ENCODE data around the gene SASH1. TPM values are rescaled to one million over a fixed set of nuclear protein-coding genes. Genes with fewer than 3 reads are reported as not detected.

SASH1 gene
- total RNA-seq, 1 experiment from 2014 or later, result 42.0 TPM

DNA sequence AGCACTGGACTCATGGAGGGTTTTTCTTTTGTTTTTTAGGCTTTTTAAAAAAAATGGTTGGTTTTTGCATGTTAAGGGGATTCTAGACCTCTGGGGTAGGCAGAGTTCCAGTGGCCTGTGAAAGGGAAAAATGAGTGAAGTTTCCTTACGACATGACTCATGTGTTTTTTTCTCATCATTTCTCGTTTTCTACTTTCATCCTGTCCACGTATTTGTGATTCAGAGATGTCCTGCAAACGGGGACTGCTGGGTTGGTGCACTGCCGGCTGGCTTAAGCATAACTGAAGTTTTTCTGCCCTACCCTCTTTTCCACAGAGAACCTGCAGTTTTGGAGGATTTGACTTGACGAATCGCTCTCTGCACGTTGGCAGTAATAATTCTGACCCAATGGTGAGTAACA lies 182.3 kb downstream of the SASH1 start:
- TF ChIP-seq, protein P1, sequence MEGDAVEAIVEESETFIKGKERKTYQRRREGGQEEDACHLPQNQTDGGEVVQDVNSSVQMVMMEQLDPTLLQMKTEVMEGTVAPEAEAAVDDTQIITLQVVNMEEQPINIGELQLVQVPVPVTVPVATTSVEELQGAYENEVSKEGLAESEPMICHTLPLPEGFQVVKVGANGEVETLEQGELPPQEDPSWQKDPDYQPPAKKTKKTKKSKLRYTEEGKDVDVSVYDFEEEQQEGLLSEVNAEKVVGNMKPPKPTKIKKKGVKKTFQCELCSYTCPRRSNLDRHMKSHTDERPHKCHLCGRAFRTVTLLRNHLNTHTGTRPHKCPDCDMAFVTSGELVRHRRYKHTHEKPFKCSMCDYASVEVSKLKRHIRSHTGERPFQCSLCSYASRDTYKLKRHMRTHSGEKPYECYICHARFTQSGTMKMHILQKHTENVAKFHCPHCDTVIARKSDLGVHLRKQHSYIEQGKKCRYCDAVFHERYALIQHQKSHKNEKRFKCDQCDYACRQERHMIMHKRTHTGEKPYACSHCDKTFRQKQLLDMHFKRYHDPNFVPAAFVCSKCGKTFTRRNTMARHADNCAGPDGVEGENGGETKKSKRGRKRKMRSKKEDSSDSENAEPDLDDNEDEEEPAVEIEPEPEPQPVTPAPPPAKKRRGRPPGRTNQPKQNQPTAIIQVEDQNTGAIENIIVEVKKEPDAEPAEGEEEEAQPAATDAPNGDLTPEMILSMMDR (IDR thresholded peaks at IDR 0.05; ENCODE audit: insufficient read depth in 1 of 2, low read depth in 1 of 2, low read length in 1 of 2, severe bottlenecking in 1 of 2, unreplicated experiment in 1 of 2), result no peak
- BruUV-seq (replicated peaks), result no TSS peak
- DNase-seq, result no peak
- POLR2A ChIA-PET, result no interaction called here
- Mint-ChIP-seq H3K4me1 (ENCODE audit: low read depth, unreplicated experiment) (no peaks in the 10 kb centered on the region), H3K27ac (ENCODE audit: unreplicated experiment) (no peak overlapping the region), H3K36me3 (ENCODE audit: insufficient read depth, unreplicated experiment) (peaks cover 60% of the 10 kb centered on the region), H3K27me3 (ENCODE audit: insufficient read depth, unreplicated experiment) (no peaks in the 10 kb centered on the region), H3K4me3 (ENCODE audit: unreplicated experiment) (no peak overlapping the region), H3K9me3 (ENCODE audit: unreplicated experiment) (no peaks in the 10 kb centered on the region)
- Histone ChIP-seq H3K27me3 (replicated peaks; ENCODE audit: control insufficient read depth, insufficient read depth, low read length) (no peaks in the 10 kb centered on the region), H3K4me1 (no peaks in the 10 kb centered on the region), H3K9me3 (no peaks in the 10 kb centered on the region), H3K4me3 (ENCODE audit: low read depth, low read length) (no peak overlapping the region), H3K36me3 (ENCODE audit: control insufficient read depth, insufficient read depth, low read length) (no peaks in the 10 kb centered on the region; the same call in 1 of the 2 replicates)
- intact Hi-C loops (cut with micrococcal nuclease; ENCODE audit: unreplicated experiment), result no loop called here
- CTCF ChIA-PET, result no interaction called here

DNA sequence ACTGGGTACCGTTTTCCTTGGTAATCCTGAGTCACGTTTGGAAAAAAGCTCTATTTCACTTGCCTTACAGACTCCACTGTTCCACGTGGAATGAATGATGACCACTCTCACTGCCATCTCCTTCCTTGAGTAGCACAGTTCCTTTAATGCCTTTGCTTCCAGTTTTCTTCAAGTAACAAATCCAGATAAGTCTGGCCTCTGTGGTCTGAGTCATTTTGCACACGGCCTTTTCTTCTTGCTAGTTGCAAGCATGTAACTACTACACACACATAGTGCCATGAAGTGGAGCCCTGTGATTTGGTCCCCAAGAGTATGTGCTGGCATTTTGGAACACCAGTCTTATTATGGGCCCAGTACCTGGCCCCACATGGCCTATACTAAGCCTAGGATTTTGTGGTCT lies 182.8 kb downstream of the SASH1 start:
- Histone ChIP-seq H3K4me3 (ENCODE audit: low read depth, low read length) (no peak overlapping the region), H3K27me3 (replicated peaks; ENCODE audit: control insufficient read depth, insufficient read depth, low read length) (no peaks in the 10 kb centered on the region), H3K36me3 (ENCODE audit: control insufficient read depth, insufficient read depth, low read length) (no peaks in the 10 kb centered on the region; the same call in 1 of the 2 replicates), H3K4me1 (no peaks in the 10 kb centered on the region), H3K9me3 (no peaks in the 10 kb centered on the region)
- CTCF ChIA-PET, result no interaction called here
- Mint-ChIP-seq H3K9me3 (ENCODE audit: unreplicated experiment) (no peaks in the 10 kb centered on the region), H3K27ac (ENCODE audit: unreplicated experiment) (no peak overlapping the region), H3K4me1 (ENCODE audit: low read depth, unreplicated experiment) (no peaks in the 10 kb centered on the region), H3K36me3 (ENCODE audit: insufficient read depth, unreplicated experiment) (peaks cover 57% of the 10 kb centered on the region), H3K27me3 (ENCODE audit: insufficient read depth, unreplicated experiment) (no peaks in the 10 kb centered on the region), H3K4me3 (ENCODE audit: unreplicated experiment) (no peak overlapping the region)
- POLR2A ChIA-PET, result no interaction called here
- intact Hi-C loops (cut with micrococcal nuclease; ENCODE audit: unreplicated experiment), result no loop called here
- no TSS peak for BruUV-seq (replicated peaks)
- TF ChIP-seq, protein P1 (IDR thresholded peaks at IDR 0.05; ENCODE audit: insufficient read depth in 1 of 2, low read depth in 1 of 2, low read length in 1 of 2, severe bottlenecking in 1 of 2, unreplicated experiment in 1 of 2), result no peak
- no peak for DNase-seq

DNA sequence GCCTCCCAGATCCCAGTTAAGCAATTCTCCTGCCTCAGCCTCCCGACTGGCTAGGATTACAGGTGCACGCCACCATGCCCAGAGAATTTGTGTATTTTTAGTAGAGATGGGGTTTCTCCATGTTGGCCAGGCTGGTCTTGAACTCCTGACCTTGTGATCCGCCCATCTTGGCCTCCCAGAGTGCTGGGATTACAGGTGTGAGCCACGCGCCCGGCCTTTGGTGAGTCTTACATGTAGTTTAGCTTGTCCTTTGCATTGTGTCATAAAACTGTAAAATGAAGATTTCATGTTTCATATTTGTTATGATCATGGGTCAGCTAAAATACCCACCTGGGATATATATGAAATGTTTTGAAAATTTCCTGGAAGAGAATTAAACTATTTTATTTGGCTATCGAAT lies 183.5 kb downstream of the SASH1 start:
- Histone ChIP-seq H3K9me3 (no peaks in the 10 kb centered on the region), H3K4me3 (ENCODE audit: low read depth, low read length) (no peak overlapping the region), H3K4me1 (no peaks in the 10 kb centered on the region), H3K36me3 (ENCODE audit: control insufficient read depth, insufficient read depth, low read length) (no peaks in the 10 kb centered on the region; the same call in 1 of the 2 replicates), H3K27me3 (replicated peaks; ENCODE audit: control insufficient read depth, insufficient read depth, low read length) (no peaks in the 10 kb centered on the region)
- CTCF ChIA-PET, result no interaction called here
- Mint-ChIP-seq H3K36me3 (ENCODE audit: insufficient read depth, unreplicated experiment) (peaks cover 54% of the 10 kb centered on the region), H3K27ac (ENCODE audit: unreplicated experiment) (no peak overlapping the region), H3K27me3 (ENCODE audit: insufficient read depth, unreplicated experiment) (no peaks in the 10 kb centered on the region), H3K4me3 (ENCODE audit: unreplicated experiment) (no peak overlapping the region), H3K9me3 (ENCODE audit: unreplicated experiment) (no peaks in the 10 kb centered on the region), H3K4me1 (ENCODE audit: low read depth, unreplicated experiment) (no peaks in the 10 kb centered on the region)
- no TSS peak for BruUV-seq (replicated peaks)
- POLR2A ChIA-PET, result no interaction called here
- DNase-seq, result no peak
- intact Hi-C loops (cut with micrococcal nuclease; ENCODE audit: unreplicated experiment), result no loop called here
- TF ChIP-seq, protein P1 (IDR thresholded peaks at IDR 0.05; ENCODE audit: insufficient read depth in 1 of 2, low read depth in 1 of 2, low read length in 1 of 2, severe bottlenecking in 1 of 2, unreplicated experiment in 1 of 2), result no peak
